NT2/D1 (cell line): ENCODE results near the gene ITPRIPL2.

Experiments used
- SUZ12 ChIP-seq: IDR thresholded peaks from 2 replicates; pipeline ENCODE4 v1.6.1; 2011; ENCODE audit not compliant: insufficient read length, insufficient read depth; ENCODE audit errors: extremely low read depth
- YY1 ChIP-seq: IDR thresholded peaks from 2 replicates; pipeline ENCODE4 v1.6.1; 2011; ENCODE audit not compliant: insufficient read length, insufficient read depth
- ZNF274 ChIP-seq: IDR thresholded peaks from 2 replicates; pipeline ENCODE4 v1.6.1; 2011; ENCODE audit warnings: mild to moderate bottlenecking, low read depth, low read length

GRCh38 chr16:19083670-19084069 is 30.1 kb upstream of the ITPRIPL2 start:
- TF ChIP-seq ZNF274 (no peak), SUZ12 (no peak), YY1 (no peak)
